ENCODE data around the gene ZNF628.
"Not testable (repeated sequence)": the region's sequence is repeated elsewhere in the genome, so short reads cannot be mapped to it uniquely, and the experiment has no call there.

ZNF628 gene

DNA sequence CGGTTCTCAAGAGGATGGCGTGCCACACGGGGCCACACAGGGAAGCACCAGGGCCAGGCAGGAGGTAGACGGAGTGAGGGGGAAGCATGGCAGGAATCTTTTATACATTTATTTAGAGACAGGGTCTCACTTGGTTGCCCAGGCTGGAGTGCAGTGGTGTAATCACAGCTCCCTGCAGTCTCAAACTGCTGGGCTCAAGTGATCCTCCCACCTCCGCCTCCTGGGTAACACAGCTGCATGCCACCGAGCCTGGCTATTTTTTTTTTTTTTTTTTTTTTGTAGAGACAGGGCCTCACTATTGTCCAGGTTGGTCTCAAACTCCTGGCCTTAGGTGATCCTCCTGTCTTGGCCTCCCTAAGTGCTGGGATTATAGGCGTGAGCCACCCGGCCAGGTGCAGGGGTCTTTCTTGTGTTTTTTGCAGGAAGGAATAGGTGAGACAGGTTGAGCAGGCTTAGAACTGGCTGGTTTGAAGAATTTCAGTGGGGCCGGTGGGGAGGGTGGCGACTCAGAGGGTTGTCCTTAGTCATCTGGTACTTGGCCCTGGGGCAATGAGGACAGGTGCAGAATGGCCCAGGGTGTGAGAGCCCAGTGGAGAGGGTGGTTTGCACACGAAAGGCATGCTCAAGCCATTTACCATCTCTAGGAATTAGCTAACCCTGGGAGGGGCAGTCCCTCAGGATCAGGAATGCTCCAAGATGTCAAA is 19.4 kb downstream of the ZNF628 start:
- Histone ChIP-seq H3K4me2 (ENCODE audit: low read length) (no peak overlapping the region), H3K4me3 (ENCODE audit: low read depth, low read length) (no peak overlapping the region), H3K36me3 (ENCODE audit: control insufficient read depth, insufficient read depth, low read length) (no peaks in the 10 kb centered on the region), H3K9ac (no peak overlapping the region), H3K27me3 (ENCODE audit: control insufficient read depth, insufficient read depth, low read length) (no peaks in the 10 kb centered on the region), H2AFZ (no peak overlapping the region), H3K79me2 (no peaks in the 10 kb centered on the region), H3K9me3 (ENCODE audit: control insufficient read depth, low read length) (no peaks in the 10 kb centered on the region), H3K4me1 (peaks cover 5% of the 10 kb centered on the region), H3K27ac (no peak overlapping the region)
- TF ChIP-seq, protein P1, sequence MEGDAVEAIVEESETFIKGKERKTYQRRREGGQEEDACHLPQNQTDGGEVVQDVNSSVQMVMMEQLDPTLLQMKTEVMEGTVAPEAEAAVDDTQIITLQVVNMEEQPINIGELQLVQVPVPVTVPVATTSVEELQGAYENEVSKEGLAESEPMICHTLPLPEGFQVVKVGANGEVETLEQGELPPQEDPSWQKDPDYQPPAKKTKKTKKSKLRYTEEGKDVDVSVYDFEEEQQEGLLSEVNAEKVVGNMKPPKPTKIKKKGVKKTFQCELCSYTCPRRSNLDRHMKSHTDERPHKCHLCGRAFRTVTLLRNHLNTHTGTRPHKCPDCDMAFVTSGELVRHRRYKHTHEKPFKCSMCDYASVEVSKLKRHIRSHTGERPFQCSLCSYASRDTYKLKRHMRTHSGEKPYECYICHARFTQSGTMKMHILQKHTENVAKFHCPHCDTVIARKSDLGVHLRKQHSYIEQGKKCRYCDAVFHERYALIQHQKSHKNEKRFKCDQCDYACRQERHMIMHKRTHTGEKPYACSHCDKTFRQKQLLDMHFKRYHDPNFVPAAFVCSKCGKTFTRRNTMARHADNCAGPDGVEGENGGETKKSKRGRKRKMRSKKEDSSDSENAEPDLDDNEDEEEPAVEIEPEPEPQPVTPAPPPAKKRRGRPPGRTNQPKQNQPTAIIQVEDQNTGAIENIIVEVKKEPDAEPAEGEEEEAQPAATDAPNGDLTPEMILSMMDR (IDR thresholded peaks at IDR 0.05) = no peak

DNA sequence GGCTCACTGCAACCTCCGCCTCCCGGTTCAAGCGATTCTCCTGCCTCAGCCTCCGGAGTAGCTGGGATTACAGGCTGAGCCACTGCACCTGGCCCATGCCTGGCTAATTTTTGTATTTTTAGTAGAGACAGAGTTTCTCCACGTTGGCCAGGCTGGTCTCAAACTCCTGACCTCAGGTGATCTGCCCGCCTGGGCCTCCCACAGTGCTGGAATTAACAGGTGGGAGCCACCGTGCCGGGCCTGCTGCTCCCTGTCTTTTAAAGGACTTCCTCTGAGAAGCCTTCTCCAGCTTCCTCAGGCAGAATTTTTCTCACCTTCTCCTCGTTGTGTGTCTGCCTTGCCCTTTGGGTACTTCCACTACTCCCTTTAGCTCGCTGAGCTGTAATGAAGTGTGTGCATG is 20.4 kb downstream of the ZNF628 start:
- H2AFZ ChIP-seq; H3K9me3 ChIP-seq (ENCODE audit: control insufficient read depth, low read length); H3K9ac ChIP-seq; H3K79me2 ChIP-seq; H3K27me3 ChIP-seq (ENCODE audit: control insufficient read depth, insufficient read depth, low read length); H3K36me3 ChIP-seq (ENCODE audit: control insufficient read depth, insufficient read depth, low read length); H3K4me1 ChIP-seq; H3K27ac ChIP-seq; H3K4me2 ChIP-seq (ENCODE audit: low read length); H3K4me3 ChIP-seq (ENCODE audit: low read depth, low read length): not testable (repeated sequence)

DNA sequence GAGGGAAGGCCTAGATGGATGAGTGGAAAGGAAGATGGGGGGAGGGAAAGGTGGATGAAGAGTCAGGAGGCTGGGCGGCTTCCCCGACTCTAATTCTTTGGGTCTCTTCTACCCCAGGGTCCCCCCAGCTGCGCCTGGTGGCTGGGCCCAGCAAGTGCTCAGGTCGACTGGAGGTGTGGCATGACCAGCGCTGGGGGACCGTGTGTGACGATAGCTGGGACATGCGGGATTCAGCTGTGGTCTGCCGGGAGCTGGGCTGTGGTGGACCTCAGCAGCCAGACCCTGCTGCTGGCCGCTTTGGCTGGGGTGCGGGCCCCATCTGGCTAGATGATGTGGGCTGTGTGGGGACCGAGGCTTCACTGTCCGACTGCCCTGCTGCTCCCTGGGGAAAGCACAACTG is 21.3 kb downstream of the ZNF628 start:
- H3K36me3 ChIP-seq (ENCODE audit: control insufficient read depth, insufficient read depth, low read length) = no peaks in the 10 kb centered on the region
- no peaks in the 10 kb centered on the region for H3K27me3 ChIP-seq (ENCODE audit: control insufficient read depth, insufficient read depth, low read length)
- H3K4me2 ChIP-seq (ENCODE audit: low read length) = no peak overlapping the region
- no peak overlapping the region for H3K9ac ChIP-seq
- no peak overlapping the region for H2AFZ ChIP-seq
- H3K9me3 ChIP-seq (ENCODE audit: control insufficient read depth, low read length) = no peaks in the 10 kb centered on the region
- no peaks in the 10 kb centered on the region for H3K79me2 ChIP-seq
- TF ChIP-seq, protein P1 (IDR thresholded peaks at IDR 0.05) = no peak
- H3K4me3 ChIP-seq (ENCODE audit: low read depth, low read length) = no peak overlapping the region
- no peak overlapping the region for H3K27ac ChIP-seq
- H3K4me1 ChIP-seq = no peaks in the 10 kb centered on the region

DNA sequence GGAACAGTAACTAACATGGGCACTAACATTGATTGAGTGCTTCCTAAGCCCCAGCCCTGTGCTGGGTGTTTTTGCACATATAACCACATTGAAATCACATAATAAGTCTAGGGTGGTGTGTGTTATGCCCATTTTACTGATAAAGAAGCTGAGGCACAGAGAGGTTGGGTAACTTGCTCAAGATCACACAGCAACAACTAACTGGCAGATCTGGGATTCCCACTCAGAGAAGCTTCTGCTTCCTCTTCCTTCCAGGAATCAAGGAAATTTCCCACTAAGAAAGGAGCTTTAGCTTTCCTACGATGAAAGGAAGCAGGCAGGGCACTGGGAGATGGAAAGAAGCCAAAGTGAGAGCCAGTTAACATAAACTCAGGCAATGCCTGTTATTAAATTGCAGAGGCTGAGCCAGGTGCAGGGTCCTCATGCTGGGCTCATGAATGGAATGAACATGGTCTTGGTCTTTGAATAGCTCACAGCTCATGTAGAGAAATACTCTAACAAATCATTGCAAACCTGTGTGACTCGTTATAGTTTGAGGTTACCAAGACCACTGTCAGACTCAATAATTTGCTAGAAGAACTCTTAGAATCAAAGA is 21.9 kb downstream of the ZNF628 start:
- Histone ChIP-seq H3K27ac (no peak overlapping the region), H3K9ac (no peak overlapping the region), H3K9me3 (ENCODE audit: control insufficient read depth, low read length) (no peaks in the 10 kb centered on the region), H3K36me3 (ENCODE audit: control insufficient read depth, insufficient read depth, low read length) (no peaks in the 10 kb centered on the region), H2AFZ (no peak overlapping the region), H3K4me3 (ENCODE audit: low read depth, low read length) (no peak overlapping the region), H3K4me1 (no peaks in the 10 kb centered on the region), H3K27me3 (ENCODE audit: control insufficient read depth, insufficient read depth, low read length) (no peaks in the 10 kb centered on the region), H3K79me2 (no peaks in the 10 kb centered on the region), H3K4me2 (ENCODE audit: low read length) (no peak overlapping the region)
- TF ChIP-seq, protein P1 (IDR thresholded peaks at IDR 0.05) = no peak

DNA sequence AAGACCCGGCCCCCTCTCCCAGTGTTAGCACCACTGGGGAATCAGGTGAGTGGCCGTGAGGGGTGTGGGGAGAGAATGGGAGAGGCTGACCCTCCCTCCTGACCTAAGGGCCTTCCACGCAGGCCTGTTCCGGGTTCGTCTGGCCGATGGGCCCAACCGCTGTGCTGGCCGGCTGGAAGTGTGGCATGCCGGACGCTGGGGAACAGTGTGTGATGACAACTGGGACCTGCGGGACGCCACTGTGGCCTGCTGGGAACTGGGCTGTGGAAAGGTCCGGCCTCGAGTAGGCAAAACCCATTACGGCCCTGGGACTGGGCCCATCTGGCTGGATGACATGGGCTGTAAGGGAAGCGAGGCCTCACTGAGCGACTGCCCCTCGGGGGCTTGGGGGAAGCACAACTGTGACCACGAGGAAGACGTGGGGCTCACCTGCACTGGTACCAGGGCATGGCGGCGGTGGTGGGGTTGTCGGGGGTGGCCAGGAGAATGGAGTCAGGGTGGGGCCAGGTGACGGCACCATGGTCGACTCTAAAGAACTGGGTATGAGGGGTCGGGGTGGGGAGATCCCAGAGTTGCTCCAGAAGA is 24.0 kb downstream of the ZNF628 start:
- no peak overlapping the region for H3K4me2 ChIP-seq (ENCODE audit: low read length)
- no peaks in the 10 kb centered on the region for H3K36me3 ChIP-seq (ENCODE audit: control insufficient read depth, insufficient read depth, low read length)
- H3K4me1 ChIP-seq = no peaks in the 10 kb centered on the region
- no peak overlapping the region for H3K9ac ChIP-seq
- H3K4me3 ChIP-seq (ENCODE audit: low read depth, low read length) = no peak overlapping the region
- TF ChIP-seq, protein P1 (IDR thresholded peaks at IDR 0.05) = no peak
- no peak overlapping the region for H3K27ac ChIP-seq
- no peaks in the 10 kb centered on the region for H3K9me3 ChIP-seq (ENCODE audit: control insufficient read depth, low read length)
- no peaks in the 10 kb centered on the region for H3K27me3 ChIP-seq (ENCODE audit: control insufficient read depth, insufficient read depth, low read length)
- H2AFZ ChIP-seq = no peak overlapping the region
- H3K79me2 ChIP-seq = no peaks in the 10 kb centered on the region
